Measurements from ENCODE around the gene BOD1. TPM values are rescaled to one million over a fixed set of nuclear protein-coding genes. Genes with fewer than 3 reads are reported as not detected.

The BOD1 gene
- total RNA-seq, 1 donor = 68.9 TPM

- no peak for DNase-seq (ENCODE audit: low read depth)
- TF ChIP-seq CTCF (IDR thresholded peaks at IDR 0.05; ENCODE audit: insufficient read depth, low read length) = no peak
- no peak overlapping the region for H3K4me3 ChIP-seq (ENCODE audit: low read depth, low read length)
Measured at GRCh38 chr5:173640156-173640804, 23.8 kb upstream of the BOD1 start.

GRCh38 chr5:173638126-173639040, 21.9 kb upstream of the BOD1 start:
- TF ChIP-seq CTCF (IDR thresholded peaks at IDR 0.05; ENCODE audit: insufficient read depth, low read length) = no peak
- DNase-seq (ENCODE audit: low read depth) = no peak
- H3K4me3 ChIP-seq (ENCODE audit: low read depth, low read length) = no peak overlapping the region

GRCh38 chr5:173637340-173637739, 20.9 kb upstream of the BOD1 start:
- DNase-seq (ENCODE audit: low read depth) = no peak
- H3K4me3 ChIP-seq (ENCODE audit: low read depth, low read length) = no peak overlapping the region
- no peak for TF ChIP-seq CTCF (IDR thresholded peaks at IDR 0.05; ENCODE audit: insufficient read depth, low read length)

GRCh38 chr5:173634465-173634983, 18.1 kb upstream of the BOD1 start:
- TF ChIP-seq CTCF (IDR thresholded peaks at IDR 0.05; ENCODE audit: insufficient read depth, low read length) = no peak
- no peak for DNase-seq (ENCODE audit: low read depth)
- no peak overlapping the region for H3K4me3 ChIP-seq (ENCODE audit: low read depth, low read length)

- no peak overlapping the region for H3K4me3 ChIP-seq (ENCODE audit: low read depth, low read length)
- no peak for TF ChIP-seq CTCF (IDR thresholded peaks at IDR 0.05; ENCODE audit: insufficient read depth, low read length)
- no peak for DNase-seq (ENCODE audit: low read depth)
Measured at GRCh38 chr5:173633304-173633703, 16.9 kb upstream of the BOD1 start.

GRCh38 chr5:173631478-173631877, 15.0 kb upstream of the BOD1 start:
- no peak for TF ChIP-seq CTCF (IDR thresholded peaks at IDR 0.05; ENCODE audit: insufficient read depth, low read length)
- no peak for DNase-seq (ENCODE audit: low read depth)
- H3K4me3 ChIP-seq (ENCODE audit: low read depth, low read length) = no peak overlapping the region

All from fibroblast of the aortic adventitia (primary cell).